HG02938 (cell line): Measurements from ENCODE around the gene C1QTNF12.

Experiments used
- ATAC-seq: cut with Tn5 transposase; IDR thresholded peaks from one replicate; pipeline ENCODE4 v1.9.1; 2021; ENCODE audit warnings: mild to moderate bottlenecking, moderate library complexity; ENCODE audit not compliant: unreplicated experiment

C1QTNF12 gene

GRCh38 chr1:1241588-1242219, 4.8 kb downstream of the C1QTNF12 start:
- ATAC-seq = no peak

GRCh38 chr1:1240822-1241587, 5.5 kb downstream of the C1QTNF12 start:
- ATAC-seq = no peak

- ATAC-seq = no peak
These were observed 6.2 kb downstream of the C1QTNF12 start for GRCh38 chr1:1240348-1240732.

DNA sequence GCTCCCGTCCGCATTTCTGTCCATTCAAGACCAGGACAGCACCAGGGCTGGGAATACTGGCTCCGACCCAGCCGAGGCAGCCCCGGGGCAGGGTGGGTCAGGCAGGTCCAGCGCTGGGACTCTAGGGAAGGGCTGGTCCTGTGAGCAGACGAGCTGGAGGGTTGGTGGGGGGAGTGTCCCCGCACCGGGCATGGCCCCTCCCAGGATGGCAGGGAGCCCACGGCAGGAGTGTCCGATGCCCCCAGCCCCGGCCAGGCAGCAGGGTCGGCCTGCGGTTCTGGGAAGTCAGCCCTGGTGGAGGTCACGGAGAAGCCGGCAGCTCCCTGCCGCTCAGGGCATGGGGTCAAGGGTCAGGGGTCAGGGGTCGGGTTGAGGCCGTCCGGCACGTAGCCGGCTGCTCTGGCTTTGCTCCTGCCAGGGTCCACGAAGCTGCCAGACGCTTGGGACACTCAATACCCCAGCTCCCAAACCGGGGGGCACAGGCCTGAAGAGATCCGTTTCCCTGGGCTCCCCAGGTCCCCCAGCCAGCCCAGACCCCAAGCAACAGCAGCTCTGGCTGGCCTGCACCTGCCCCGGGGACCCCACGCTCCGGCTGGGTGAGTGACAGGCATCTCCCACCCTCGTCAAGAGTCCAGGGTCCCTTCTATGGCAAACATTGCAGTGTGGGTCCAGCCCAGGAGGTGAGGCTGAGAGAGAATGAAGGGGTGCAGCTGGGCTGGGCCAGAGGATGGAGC, 6.7 kb downstream of the C1QTNF12 start:
- no peak for ATAC-seq

GRCh38 chr1:1239227-1239613, 7.3 kb downstream of the C1QTNF12 start:
- ATAC-seq = no peak

DNA sequence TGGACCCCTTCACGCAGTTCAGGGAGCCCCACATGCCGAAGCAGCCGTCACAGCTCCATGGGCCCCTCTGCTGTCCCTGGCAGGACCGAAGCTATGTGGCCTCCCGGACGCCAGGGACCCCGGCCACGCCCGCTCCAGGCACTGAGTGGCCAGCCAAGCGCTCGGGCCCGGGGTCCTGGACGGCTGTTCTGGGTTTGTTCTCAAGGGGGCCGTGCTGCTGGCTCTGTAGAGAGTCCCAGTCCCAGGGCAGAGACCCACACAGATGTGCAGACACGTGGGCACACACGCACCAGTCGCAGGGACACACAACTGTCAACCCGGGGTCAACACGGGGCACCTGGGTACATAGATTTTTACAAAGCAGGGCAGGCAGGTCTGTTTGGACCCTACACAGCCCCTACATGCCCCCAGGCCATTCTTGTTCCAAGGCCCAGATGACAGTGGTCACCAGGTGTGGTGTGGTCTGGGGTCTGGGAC, 7.8 kb downstream of the C1QTNF12 start:
- no peak for ATAC-seq

- ATAC-seq = no peak
These were observed 8.4 kb downstream of the C1QTNF12 start for GRCh38 chr1:1237874-1238701.

DNA sequence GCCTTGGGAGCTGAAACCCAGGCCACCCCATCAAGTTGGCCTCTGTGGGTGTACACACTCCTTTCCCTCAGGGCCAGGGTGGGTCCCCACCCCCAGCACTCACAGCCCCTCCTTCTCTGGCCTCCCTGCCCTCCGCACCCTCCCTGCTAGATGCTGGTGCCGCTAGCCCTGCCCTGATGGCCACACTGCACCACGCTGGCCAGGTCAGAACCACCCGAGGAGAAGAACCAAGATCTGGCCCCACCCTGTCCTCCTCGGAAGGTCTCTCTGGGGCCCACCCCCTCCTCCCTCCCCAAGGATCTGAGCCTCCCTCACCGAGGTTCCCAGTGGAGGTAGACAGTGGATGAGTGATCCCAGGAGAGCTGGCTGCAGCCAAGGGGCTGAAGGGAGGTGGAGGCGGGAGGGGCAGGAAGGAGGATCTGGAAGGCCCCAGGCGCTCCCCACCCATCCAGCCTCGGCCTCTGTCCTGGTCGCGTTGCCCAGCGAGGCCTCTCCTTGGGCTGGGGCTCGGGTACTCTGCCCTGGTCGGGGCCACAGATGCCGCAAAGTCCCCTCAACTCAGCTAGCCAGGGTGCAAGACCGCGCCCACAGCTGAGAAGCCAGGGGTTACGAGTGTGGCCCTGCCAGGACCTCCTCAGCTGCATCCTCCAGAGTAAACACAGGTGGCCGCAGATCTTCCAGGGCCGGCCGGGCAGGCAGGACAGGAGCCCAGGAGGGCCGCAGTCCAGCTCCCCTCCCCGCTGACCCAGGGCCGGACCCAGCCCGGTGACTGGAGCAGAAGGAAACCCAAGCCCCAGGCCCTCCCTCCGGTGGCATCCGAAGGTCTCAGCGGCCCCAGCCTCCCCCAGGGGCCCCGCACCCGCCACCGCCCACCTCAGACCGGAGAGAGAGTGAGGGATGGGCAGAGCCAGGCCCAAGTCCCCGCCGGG, 9.3 kb downstream of the C1QTNF12 start:
- no peak for ATAC-seq

GRCh38 chr1:1236176-1236763, 10.3 kb downstream of the C1QTNF12 start:
- ATAC-seq = no peak

DNA sequence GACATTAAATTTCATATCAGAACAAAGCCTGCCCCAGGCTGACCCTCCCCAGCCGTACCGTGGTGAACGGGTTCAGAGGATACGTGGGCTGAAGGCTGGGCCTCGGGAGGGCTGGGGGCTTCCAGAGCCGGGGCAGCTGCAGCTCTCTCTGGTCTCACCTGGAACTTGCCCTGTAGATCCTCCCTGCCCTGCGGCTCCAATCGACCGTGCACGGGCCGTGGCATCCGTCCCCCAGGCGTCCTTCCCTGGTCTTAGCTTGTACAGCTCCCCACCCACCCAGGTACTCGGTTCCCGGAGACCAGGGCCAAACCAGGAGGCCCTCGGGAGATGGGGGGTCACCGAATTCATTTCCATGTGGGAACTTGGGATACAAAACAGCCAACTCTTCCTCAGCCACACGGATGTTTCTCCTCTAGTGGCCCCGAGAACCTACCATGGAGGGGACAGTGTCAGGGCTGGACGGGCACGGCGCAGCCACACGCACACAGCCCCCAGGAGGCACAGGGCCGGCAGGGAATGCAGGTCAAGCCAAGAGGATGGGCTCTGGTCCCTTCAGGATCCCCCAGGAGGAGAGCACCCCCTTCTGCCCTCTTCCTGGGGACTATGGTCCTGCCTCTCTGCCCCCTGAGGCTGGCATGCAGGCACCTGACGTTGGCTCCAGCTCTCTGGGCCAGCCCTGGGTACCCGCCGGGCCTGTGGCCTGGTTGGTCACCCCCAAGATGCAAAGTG, 11.3 kb downstream of the C1QTNF12 start:
- no peak for ATAC-seq

GRCh38 chr1:1234180-1234808, 12.2 kb downstream of the C1QTNF12 start:
- ATAC-seq = no peak

GRCh38 chr1:1233567-1233892, 13.0 kb downstream of the C1QTNF12 start:
- no peak for ATAC-seq

- no peak for ATAC-seq
These were observed 13.5 kb downstream of the C1QTNF12 start for GRCh38 chr1:1232796-1233566.

DNA sequence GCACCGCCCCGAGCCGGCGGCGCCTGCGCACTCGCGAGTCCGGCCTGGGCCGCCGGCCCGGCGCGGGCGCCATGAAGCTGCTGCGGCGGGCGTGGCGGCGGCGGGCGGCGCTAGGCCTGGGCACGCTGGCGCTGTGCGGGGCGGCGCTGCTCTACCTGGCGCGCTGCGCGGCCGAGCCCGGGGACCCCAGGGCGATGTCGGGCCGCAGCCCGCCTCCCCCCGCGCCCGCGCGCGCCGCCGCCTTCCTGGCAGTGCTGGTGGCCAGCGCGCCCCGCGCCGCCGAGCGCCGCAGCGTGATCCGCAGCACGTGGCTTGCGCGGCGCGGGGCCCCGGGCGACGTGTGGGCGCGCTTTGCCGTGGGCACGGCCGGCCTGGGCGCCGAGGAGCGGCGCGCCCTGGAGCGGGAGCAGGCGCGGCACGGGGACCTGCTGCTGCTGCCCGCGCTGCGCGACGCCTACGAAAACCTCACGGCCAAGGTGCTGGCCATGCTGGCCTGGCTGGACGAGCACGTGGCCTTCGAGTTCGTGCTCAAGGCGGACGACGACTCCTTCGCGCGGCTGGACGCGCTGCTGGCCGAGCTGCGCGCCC, 14.2 kb downstream of the C1QTNF12 start, which contains the start of gene B3GALT6:
TSS of gene B3GALT6 (plus strand) at position 30 of the 588 bp plus-strand sequence. CDS start at position 72, 42 bp downstream.
- ATAC-seq = peak; percentile 15

DNA sequence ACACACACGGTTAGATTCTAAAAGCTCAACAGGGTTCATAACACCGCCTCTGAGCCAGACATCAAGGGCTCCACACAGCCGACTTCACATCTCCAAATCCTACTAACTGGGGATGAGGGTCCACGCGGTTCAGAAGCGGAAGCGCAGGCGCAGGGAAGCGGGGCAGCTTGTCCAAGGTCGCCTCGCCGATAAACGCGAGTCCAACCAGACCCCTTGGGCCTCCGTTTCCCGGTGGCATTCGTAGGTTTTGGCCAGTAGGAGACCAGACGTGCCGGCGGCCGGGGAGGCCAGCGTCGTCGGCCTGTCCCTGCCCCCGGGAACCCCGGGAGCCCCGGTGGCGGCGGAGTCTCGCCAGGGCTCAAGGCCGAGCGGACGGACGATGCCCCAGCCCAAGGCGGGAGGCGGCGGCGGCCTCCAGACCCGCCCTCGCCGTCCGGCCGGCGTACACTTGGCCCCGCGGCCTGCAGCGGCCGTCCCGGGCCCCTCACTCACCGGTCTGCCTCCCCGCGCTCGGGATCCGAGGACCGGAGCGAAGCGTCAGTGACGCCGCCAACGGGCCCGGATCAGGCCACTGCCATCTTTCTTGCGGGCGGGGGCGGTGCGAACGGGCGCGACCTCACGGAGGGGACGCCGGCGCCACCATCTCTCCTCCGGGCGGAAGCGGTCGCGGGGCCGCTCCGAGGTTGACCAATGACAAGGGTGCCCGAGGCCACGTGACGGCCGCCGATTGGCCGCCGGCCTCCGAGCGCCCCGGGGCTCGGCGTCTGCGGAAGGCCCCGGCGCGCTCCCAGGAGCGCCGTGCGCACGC, 14.9 kb downstream of the C1QTNF12 start, which contains the start of gene SDF4:
TSS of gene SDF4 (minus strand) at position 602 of the 808 bp plus-strand sequence. CDS start 3,229 bp downstream, outside the sequence.
- peak; percentile 85 for ATAC-seq
